A673 (cell line): ENCODE measurements around the gene SLC27A1.

Source experiments
- CTCF ChIP-seq: fragments of 300-800, 200-600 bp; sonication (generic); conservative IDR thresholded peaks from 2 replicates; pipeline ENCODE4 v1.5.1; 2017; ENCODE audit warnings: low read depth, mild to moderate bottlenecking, antibody characterized with exemption, low read length, moderate library complexity, mixed read lengths
- EZH2 ChIP-seq: fragments of 200-600 bp; sonication (generic); IDR thresholded peaks from 2 replicates; pipeline ENCODE4 v1.6.1; 2017; ENCODE audit warnings: borderline replicate concordance, low read depth, mild to moderate bottlenecking, mixed read lengths, antibody characterized with exemption, low read length; ENCODE audit not compliant: poor library complexity, severe bottlenecking

GRCh38 chr19:17506745-17507144, 36.4 kb downstream of the SLC27A1 start:
- no peak for TF ChIP-seq CTCF
- TF ChIP-seq EZH2: no peak
